ENCODE results near the gene HBG1. TPM values are rescaled to one million over a fixed set of nuclear protein-coding genes. Genes with fewer than 3 reads are reported as not detected.
"Not testable (repeated sequence)": the region's sequence is repeated elsewhere in the genome, so short reads cannot be mapped to it uniquely, and the experiment has no call there.

The HBG1 gene
- total RNA-seq, 2 donors from 2014 or later = not detected

DNA sequence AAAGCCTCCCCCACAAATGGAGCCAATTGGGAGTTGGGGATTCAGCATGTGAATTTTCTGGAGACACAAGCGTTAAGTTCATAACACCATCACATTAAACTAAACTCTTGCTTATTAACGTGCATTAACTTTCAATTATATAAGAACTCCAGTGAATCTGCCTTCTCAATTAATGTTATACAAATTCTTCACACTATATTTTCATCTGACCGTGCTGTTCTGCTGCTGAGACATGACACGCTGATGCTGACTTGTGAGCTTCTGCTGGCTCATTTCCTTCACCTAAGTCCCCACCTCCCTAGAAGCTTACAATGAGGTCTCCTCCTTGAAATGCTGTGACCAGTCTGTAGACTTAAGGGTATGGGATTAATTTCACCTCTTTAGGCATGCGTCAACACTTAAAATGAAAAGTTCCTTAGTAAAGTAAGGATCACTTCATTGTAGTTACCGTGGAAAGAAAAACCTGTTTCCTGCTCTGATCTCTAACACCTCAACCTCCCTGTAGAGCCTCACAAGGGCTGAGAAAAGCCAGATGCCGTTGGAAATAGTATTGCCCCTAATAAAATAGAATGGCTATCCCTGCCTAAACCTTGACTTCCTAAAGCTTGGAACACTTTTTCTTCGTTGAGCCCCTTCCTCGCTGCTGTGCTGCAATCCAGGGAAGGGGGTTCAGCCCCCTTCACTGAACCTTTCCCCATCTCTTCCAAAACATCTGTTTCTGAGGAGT lies 2.7 kb upstream of the HBG1 start:
- intact Hi-C loops (cut with DNase I) = no loop called here
- no peak for ATAC-seq
- DNase-seq = no peak

DNA sequence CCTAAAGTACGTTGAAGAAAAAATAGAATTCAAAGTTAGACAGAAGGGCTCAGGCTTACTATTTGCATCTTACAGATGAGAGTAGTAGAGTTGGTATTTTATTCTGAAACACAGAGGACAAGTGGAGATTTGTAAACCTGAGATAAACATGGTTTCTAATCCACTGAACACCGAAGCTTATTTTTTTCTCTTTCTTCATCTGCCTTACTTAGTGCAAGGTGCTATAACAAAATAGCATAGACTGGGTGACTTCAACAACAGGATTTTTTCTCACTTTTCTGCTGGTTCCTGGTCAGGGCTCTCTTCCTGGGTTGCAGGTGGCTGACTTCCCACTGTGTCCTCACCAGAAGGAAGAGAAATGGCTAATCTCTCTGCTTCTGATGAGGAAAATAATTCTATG lies 2.1 kb upstream of the HBG1 start:
- no peak for DNase-seq
- intact Hi-C loops (cut with DNase I) = no loop called here
- no peak for ATAC-seq

- intact Hi-C loops (cut with DNase I) = no loop called here
- no peak for DNase-seq
- no peak for ATAC-seq
Measured at GRCh38 chr11:5250543-5251204, 1.0 kb upstream of the HBG1 start.

GRCh38 chr11:5248498-5248897 lies 1.2 kb downstream of the HBG1 start:
- DNase-seq; intact Hi-C loops (cut with DNase I); ATAC-seq: not testable (repeated sequence)

DNA sequence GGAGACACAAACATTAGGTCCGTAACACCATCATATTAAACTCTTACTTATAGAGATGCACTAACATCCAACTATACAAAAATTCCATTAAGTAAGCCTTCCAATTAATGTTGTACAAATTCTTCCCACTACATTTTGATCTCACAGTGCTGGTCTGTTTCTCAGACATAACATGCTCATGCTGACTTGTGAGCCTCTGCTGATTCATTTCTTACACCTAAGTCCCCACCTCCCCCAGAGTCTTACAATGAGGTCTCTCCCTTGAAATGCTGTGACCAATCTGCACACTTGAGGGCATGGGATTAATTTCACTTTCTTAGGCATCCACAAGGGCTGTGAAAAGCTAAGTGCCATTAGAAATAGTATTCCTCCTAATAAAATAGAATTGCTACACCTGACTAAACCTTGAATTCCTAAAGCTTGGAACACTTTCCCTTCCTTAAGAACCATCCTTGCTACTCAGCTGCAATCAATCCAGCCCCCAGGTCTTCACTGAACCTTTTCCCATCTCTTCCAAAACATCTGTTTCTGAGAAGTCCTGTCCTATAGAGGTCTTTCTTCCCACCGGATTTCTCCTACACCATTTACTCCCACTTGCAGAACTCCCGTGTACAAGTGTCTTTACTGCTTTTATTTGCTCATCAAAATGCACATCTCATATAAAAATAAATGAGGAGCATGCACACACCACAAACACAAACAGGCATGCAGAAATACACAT lies 2.0 kb downstream of the HBG1 start:
- intact Hi-C loops (cut with DNase I) = no loop called here
- DNase-seq = no peak
- ATAC-seq = no peak

GRCh38 chr11:5246772-5247471 lies 2.7 kb downstream of the HBG1 start:
- ATAC-seq = no peak
- intact Hi-C loops (cut with DNase I) = no loop called here
- DNase-seq = no peak

GRCh38 chr11:5245155-5245554 lies 4.5 kb downstream of the HBG1 start:
- DNase-seq (no peak), ATAC-seq (no peak)
- intact Hi-C loops (cut with DNase I) = no loop called here

DNA sequence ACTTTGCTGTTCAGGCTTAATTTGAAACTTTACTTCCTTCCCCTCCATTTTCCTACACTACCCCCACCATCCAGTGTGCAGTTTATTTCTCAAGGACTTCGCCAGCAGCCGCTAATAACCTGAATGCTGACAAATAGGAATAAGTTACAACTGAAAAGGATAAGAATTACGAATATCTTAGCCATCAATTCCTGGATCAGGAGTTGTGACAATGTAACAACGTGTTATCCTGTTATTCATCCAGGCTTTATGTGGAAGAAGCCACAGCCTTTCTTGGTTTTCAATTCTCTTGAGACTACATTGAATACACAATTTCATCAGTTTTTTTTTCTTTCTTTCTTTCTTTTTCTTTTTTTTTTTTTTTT lies 5.9 kb downstream of the HBG1 start:
- ATAC-seq = no peak
- no peak for DNase-seq
- intact Hi-C loops (cut with DNase I) = no loop called here

GRCh38 chr11:5242933-5243815 lies 6.5 kb downstream of the HBG1 start:
- intact Hi-C loops (cut with DNase I) = no loop called here
- DNase-seq = no peak
- ATAC-seq = no peak

DNA sequence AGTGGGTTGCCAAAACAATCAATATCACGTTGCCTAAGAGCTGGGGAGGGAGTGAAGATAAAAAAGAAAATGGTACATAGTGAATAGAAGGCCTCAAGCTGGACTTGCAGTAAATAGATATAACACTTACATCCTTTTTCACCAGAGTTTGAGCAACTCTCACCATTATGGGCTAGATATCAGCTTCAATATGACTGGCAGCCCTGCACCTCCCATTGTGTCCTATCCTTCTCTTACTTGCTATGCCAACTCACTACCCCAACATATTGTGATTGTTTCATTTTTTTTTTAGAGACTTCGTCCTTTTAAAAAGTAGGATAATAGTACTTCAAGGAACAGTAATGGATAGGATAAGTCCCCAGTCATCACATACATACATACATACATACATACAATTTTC lies 7.4 kb downstream of the HBG1 start:
- intact Hi-C loops (cut with DNase I) = no loop called here
- DNase-seq (no peak), ATAC-seq (no peak)

DNA sequence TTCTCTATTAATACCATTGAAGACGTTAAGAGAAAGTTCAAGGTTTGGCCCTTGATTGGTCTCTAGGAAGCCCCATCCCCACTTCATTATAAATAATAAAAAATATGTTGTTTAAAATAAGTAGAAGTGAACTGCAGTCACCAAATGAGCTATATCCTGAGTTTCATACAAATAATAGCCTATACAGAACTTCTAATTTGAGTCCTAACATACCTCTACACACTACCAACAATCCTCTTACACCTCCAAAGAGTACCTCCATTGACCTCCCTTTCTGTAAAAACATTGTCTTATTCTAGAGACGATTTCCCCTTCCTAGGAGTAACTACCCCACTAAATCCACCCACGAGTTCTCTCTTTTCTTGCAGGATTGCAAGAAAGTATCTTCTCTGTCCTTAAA lies 8.2 kb downstream of the HBG1 start:
- ATAC-seq (no peak), DNase-seq (no peak)
- intact Hi-C loops (cut with DNase I) = no loop called here

GRCh38 chr11:5240458-5240857 lies 9.2 kb downstream of the HBG1 start:
- ATAC-seq (no peak), DNase-seq (no peak)
- intact Hi-C loops (cut with DNase I) = no loop called here

DNA sequence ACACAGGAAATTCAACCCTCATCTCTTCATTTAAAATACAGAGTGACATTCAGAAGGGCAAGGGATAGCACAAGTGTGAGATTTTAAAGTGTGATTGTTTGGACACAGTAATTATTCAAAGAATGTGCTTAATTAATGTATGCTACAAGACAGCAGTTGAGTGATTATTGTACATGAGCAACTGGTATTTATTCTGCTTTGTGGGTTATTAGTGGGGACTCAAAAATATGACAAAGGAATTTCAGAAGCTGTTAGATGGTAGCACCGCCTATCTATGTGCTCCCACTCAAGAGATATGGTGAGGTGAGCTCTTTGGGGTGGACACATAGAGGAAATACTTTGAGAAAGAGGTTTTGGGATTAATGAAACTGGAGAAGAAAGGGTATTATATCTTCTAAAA lies 9.6 kb downstream of the HBG1 start:
- ATAC-seq (no peak), DNase-seq (no peak)
- intact Hi-C loops (cut with DNase I) = no loop called here

DNA sequence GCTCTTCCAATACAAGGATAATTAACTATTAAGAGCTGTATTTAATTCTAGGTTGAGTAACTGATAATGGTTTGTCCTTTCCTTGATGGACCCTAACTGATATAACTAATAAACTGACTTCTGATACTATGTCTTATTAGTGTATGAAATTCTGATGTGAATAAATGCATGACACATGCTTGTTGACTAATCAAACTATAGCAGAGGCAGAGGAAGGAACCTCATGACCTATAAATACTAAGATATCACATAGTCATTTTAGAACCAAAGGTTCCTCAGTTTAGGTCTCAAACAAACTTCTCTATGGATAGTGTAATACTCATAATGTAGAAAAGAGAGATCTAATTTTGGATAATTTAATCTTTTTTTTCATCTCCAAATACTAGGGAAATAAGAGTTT lies 10.6 kb downstream of the HBG1 start:
- ATAC-seq (no peak), DNase-seq (no peak)
- intact Hi-C loops (cut with DNase I) = no loop called here

GRCh38 chr11:5238486-5238885 lies 11.2 kb downstream of the HBG1 start:
- no peak for ATAC-seq
- intact Hi-C loops (cut with DNase I) = no loop called here
- DNase-seq = no peak

- no peak for ATAC-seq
- intact Hi-C loops (cut with DNase I) = no loop called here
- DNase-seq = no peak
Measured at GRCh38 chr11:5237420-5237819, 12.2 kb downstream of the HBG1 start.

DNA sequence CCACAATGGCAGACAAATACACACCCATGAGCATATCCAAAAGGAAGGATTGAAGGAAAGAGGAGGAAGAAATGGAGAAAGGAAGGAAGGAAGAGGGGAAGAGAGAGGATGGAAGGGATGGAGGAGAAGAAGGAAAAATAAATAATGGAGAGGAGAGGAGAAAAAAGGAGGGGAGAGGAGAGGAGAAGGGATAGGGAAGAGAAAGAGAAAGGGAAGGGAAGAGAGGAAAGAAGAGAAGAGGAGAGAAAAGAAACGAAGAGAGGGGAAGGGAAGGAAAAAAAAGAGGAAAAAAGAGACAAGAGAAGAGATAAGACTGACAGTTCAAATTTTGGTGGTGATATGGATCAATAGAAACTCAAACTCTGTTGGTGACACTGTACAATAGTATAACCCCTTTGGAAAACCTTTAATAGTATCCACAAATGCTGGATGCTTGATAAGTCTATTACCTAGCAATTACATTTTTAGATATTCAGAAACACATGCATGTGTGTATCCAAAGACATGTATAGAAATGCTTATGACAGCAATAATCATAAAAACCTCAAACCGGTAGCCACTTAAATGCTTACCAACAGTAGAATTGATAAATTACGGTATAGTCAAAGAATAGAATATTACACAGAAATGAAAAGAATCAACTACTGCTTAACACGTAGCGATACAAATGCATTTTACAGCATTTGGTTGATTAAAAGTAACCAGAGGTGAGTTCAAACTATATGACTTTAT lies 14.1 kb downstream of the HBG1 start:
- intact Hi-C loops (cut with DNase I) = no loop called here
- DNase-seq (no peak), ATAC-seq (no peak)

GRCh38 chr11:5234381-5234834 lies 15.2 kb downstream of the HBG1 start, which contains the start of gene HBD:
HBD (minus strand) TSS chr11:5234483; CDS start chr11:5234433, 50 bp downstream.
- intact Hi-C loops (cut with DNase I) = no loop called here
- no peak for ATAC-seq
- DNase-seq = no peak
